ENCODE measurements around the gene TRIM31.
"Not testable (repeated sequence)": the region's sequence is repeated elsewhere in the genome, so short reads cannot be mapped to it uniquely, and the experiment has no call there.

Gene TRIM31

DNA sequence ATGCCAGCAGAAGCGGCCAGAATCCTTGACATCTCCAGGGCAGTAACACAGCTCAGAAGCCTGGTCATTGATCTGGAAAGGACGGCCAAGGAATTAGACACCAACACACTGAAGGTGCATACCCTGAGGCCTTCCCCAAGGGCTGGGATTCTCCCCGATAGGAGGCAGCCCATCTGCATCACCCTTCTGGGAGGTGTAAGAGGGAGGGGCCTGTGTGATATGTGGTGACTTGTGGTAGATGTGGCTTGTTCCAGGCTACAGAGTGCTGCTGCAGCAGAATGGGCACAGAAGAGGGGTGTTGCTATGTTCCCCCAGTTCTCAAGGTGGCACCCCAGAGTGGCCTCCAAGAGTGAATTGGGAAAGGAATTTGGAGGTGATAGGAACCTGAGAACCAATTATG is 34.2 kb upstream of the TRIM31 start:
- Histone ChIP-seq H3K27ac (ENCODE audit: low read depth, low read length, severe bottlenecking) (no peak overlapping the region), H3K9me3 (ENCODE audit: control insufficient read depth, low read length) (no peaks in the 10 kb centered on the region), H3K4me1 (ENCODE audit: control insufficient read depth, insufficient read depth, low read length, poor library complexity, severe bottlenecking) (no peaks in the 10 kb centered on the region), H3K4me3 (ENCODE audit: extremely low read depth, insufficient read depth, low read length, poor library complexity, severe bottlenecking) (no peak overlapping the region), H3K36me3 (ENCODE audit: control insufficient read depth, insufficient read depth, low read length) (no peaks in the 10 kb centered on the region)
- 90 to 92% methylated on average over 2 of the region's 3 CpGs for WGBS, 2 experiments (ENCODE audit: insufficient coverage in 2 of 2)

GRCh38 chr6:30145818-30146217 is 32.9 kb upstream of the TRIM31 start:
- H3K27ac ChIP-seq (ENCODE audit: low read depth, low read length, severe bottlenecking), result no peak overlapping the region
- no peaks in the 10 kb centered on the region for H3K9me3 ChIP-seq (ENCODE audit: control insufficient read depth, low read length)
- H3K4me3 ChIP-seq (ENCODE audit: extremely low read depth, insufficient read depth, low read length, poor library complexity, severe bottlenecking), result no peak overlapping the region
- H3K4me1 ChIP-seq (ENCODE audit: control insufficient read depth, insufficient read depth, low read length, poor library complexity, severe bottlenecking), result no peaks in the 10 kb centered on the region
- H3K36me3 ChIP-seq (ENCODE audit: control insufficient read depth, insufficient read depth, low read length), result no peaks in the 10 kb centered on the region
- 48 to 59% methylated on average over 6 to 7 of the region's 7 CpGs for WGBS, 2 experiments (ENCODE audit: insufficient coverage in 2 of 2)

DNA sequence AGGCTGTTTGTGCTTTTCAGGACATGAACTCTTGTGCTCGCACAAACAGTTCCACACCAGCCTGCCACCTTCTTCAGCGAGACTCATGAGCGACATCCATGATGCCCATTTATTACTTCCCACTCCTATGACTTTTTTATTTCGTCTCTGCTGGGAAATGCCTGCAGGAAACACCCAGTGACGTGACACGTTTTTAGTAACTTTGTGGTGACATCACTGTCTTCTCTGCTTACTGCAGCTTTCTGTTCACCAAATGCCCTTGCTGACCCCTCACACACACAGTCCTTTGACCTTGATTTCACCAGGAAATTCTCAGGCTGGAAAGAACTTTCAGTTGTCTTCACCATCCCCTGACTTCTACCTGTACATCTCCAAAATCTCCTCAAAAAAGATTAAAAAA is 31.9 kb upstream of the TRIM31 start:
- WGBS, 2 experiments (ENCODE audit: insufficient coverage in 2 of 2), result 82 to 91% methylated on average over 4 to 6 of the region's 6 CpGs

GRCh38 chr6:30143780-30144179 is 30.9 kb upstream of the TRIM31 start:
- WGBS, 2 experiments (ENCODE audit: insufficient coverage in 2 of 2), result 64 to 86% methylated on average over 2 of the region's 2 CpGs
- no peaks in the 10 kb centered on the region for H3K36me3 ChIP-seq (ENCODE audit: control insufficient read depth, insufficient read depth, low read length)
- H3K27ac ChIP-seq (ENCODE audit: low read depth, low read length, severe bottlenecking), result no peak overlapping the region
- no peaks in the 10 kb centered on the region for H3K9me3 ChIP-seq (ENCODE audit: control insufficient read depth, low read length)
- H3K4me3 ChIP-seq (ENCODE audit: extremely low read depth, insufficient read depth, low read length, poor library complexity, severe bottlenecking), result no peak overlapping the region
- no peaks in the 10 kb centered on the region for H3K4me1 ChIP-seq (ENCODE audit: control insufficient read depth, insufficient read depth, low read length, poor library complexity, severe bottlenecking)

More for the DNA sequence above, 31.9 kb upstream of the TRIM31 start:
- Histone ChIP-seq H3K9me3 (ENCODE audit: control insufficient read depth, low read length) (no peaks in the 10 kb centered on the region), H3K36me3 (ENCODE audit: control insufficient read depth, insufficient read depth, low read length) (no peaks in the 10 kb centered on the region), H3K27ac (ENCODE audit: low read depth, low read length, severe bottlenecking) (no peak overlapping the region), H3K4me3 (ENCODE audit: extremely low read depth, insufficient read depth, low read length, poor library complexity, severe bottlenecking) (no peak overlapping the region), H3K4me1 (ENCODE audit: control insufficient read depth, insufficient read depth, low read length, poor library complexity, severe bottlenecking) (no peaks in the 10 kb centered on the region)

GRCh38 chr6:30142665-30143064 is 29.8 kb upstream of the TRIM31 start:
- whole genome bisulfite sequencing, 2 experiments (ENCODE audit: insufficient coverage in 2 of 2), result no CpG with 5 or more reads among the region's 3 CpGs
- no peak overlapping the region for H3K4me3 ChIP-seq (ENCODE audit: extremely low read depth, insufficient read depth, low read length, poor library complexity, severe bottlenecking)
- no peak overlapping the region for H3K27ac ChIP-seq (ENCODE audit: low read depth, low read length, severe bottlenecking)
- no peaks in the 10 kb centered on the region for H3K36me3 ChIP-seq (ENCODE audit: control insufficient read depth, insufficient read depth, low read length)
- H3K4me1 ChIP-seq (ENCODE audit: control insufficient read depth, insufficient read depth, low read length, poor library complexity, severe bottlenecking), result no peaks in the 10 kb centered on the region
- H3K9me3 ChIP-seq (ENCODE audit: control insufficient read depth, low read length), result no peaks in the 10 kb centered on the region

DNA sequence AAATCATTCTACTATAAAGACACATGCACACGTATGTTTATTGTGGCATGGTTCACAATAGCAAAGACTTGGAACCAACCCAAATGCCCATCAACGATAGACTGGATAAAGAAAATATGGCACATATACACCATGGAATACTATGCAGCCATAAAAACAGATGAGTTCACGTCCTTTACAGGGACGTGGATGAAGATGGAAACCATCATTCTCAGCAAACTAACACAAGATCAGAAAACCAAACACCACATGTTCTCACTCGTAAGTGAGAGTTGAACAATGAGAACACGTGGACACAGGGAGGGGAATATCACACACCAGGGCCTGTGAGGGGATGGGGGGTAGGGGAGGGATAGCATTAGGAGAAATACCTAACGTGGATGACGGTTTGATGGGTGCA is 27.4 kb upstream of the TRIM31 start:
- 53 to 54% methylated on average over 2 to 4 of the region's 8 CpGs for WGBS, 2 experiments (ENCODE audit: insufficient coverage in 2 of 2)
- not testable (repeated sequence) for H3K27ac ChIP-seq (ENCODE audit: low read depth, low read length, severe bottlenecking); H3K4me3 ChIP-seq (ENCODE audit: extremely low read depth, insufficient read depth, low read length, poor library complexity, severe bottlenecking); H3K4me1 ChIP-seq (ENCODE audit: control insufficient read depth, insufficient read depth, low read length, poor library complexity, severe bottlenecking); H3K9me3 ChIP-seq (ENCODE audit: control insufficient read depth, low read length); H3K36me3 ChIP-seq (ENCODE audit: control insufficient read depth, insufficient read depth, low read length)

- Histone ChIP-seq H3K4me3 (ENCODE audit: extremely low read depth, insufficient read depth, low read length, poor library complexity, severe bottlenecking) (no peak overlapping the region), H3K9me3 (ENCODE audit: control insufficient read depth, low read length) (no peaks in the 10 kb centered on the region), H3K27ac (ENCODE audit: low read depth, low read length, severe bottlenecking) (no peak overlapping the region), H3K4me1 (ENCODE audit: control insufficient read depth, insufficient read depth, low read length, poor library complexity, severe bottlenecking) (no peaks in the 10 kb centered on the region), H3K36me3 (ENCODE audit: control insufficient read depth, insufficient read depth, low read length) (no peaks in the 10 kb centered on the region)
- WGBS, 2 experiments (ENCODE audit: insufficient coverage in 2 of 2), result 79 to 87% methylated on average over 9 to 10 of the region's 11 CpGs
Measured at GRCh38 chr6:30136570-30137286, 23.8 kb upstream of the TRIM31 start.

DNA sequence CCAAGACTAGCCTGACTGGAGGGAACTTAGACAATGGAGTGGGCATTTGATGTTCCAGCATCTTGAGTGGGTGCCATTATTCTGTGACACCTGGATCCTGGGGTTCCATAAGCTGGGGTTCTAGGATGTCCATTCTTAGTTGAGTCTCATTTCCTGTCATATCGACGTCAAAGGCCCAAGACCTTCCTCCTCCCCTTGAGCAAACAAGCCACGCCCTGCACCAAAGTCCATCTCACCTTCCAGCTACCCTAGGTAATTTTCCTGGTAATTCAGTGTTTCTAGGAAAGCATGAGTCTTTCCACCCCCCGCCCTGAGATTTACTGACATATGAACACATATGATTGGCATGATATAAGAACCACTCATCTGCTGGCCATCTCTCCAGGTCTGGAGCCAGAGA is 22.9 kb upstream of the TRIM31 start, which contains the start of gene TRIM40:
Gene TRIM40, plus strand, starts transcription at position 384 of the 400 bp plus-strand sequence. CDS start 897 bp downstream, outside the sequence.
- WGBS, 2 experiments (ENCODE audit: insufficient coverage in 2 of 2), result 90 to 92% methylated on average over 2 of the region's 4 CpGs
- no peak within 1 kb of the TSS for H3K27ac ChIP-seq (ENCODE audit: low read depth, low read length, severe bottlenecking)

GRCh38 chr6:30135147-30135546 is 22.3 kb upstream of the TRIM31 start:
- no peak overlapping the region for H3K27ac ChIP-seq (ENCODE audit: low read depth, low read length, severe bottlenecking)
- H3K4me3 ChIP-seq (ENCODE audit: extremely low read depth, insufficient read depth, low read length, poor library complexity, severe bottlenecking), result no peak overlapping the region
- no peaks in the 10 kb centered on the region for H3K9me3 ChIP-seq (ENCODE audit: control insufficient read depth, low read length)
- no peaks in the 10 kb centered on the region for H3K36me3 ChIP-seq (ENCODE audit: control insufficient read depth, insufficient read depth, low read length)
- H3K4me1 ChIP-seq (ENCODE audit: control insufficient read depth, insufficient read depth, low read length, poor library complexity, severe bottlenecking), result no peaks in the 10 kb centered on the region
- 80% methylated on average over 1 of the region's 2 CpGs; no CpG with 5 or more reads in 1 of the 2 experiments for WGBS, 2 experiments (ENCODE audit: insufficient coverage in 2 of 2)

More for the DNA sequence above, 22.9 kb upstream of the TRIM31 start, which contains the start of gene TRIM40:
- H3K36me3 ChIP-seq (ENCODE audit: control insufficient read depth, insufficient read depth, low read length), result no peaks in the 10 kb centered on the region
- H3K4me3 ChIP-seq (ENCODE audit: extremely low read depth, insufficient read depth, low read length, poor library complexity, severe bottlenecking), result no peak within 1 kb of the TSS
- H3K9me3 ChIP-seq (ENCODE audit: control insufficient read depth, low read length), result no peaks in the 10 kb centered on the region
- H3K4me1 ChIP-seq (ENCODE audit: control insufficient read depth, insufficient read depth, low read length, poor library complexity, severe bottlenecking), result no peaks in the 10 kb centered on the region

- H3K9me3 ChIP-seq (ENCODE audit: control insufficient read depth, low read length), result no peaks in the 10 kb centered on the region
- no peaks in the 10 kb centered on the region for H3K36me3 ChIP-seq (ENCODE audit: control insufficient read depth, insufficient read depth, low read length)
- H3K4me1 ChIP-seq (ENCODE audit: control insufficient read depth, insufficient read depth, low read length, poor library complexity, severe bottlenecking), result peaks cover 5% of the 10 kb centered on the region
- H3K4me3 ChIP-seq (ENCODE audit: extremely low read depth, insufficient read depth, low read length, poor library complexity, severe bottlenecking), result no peak overlapping the region
- no peak overlapping the region for H3K27ac ChIP-seq (ENCODE audit: low read depth, low read length, severe bottlenecking)
- 88% methylated on average over 2 of the region's 2 CpGs; no CpG with 5 or more reads in 1 of the 2 experiments for WGBS, 2 experiments (ENCODE audit: insufficient coverage in 2 of 2)
Measured at GRCh38 chr6:30131947-30132497, 19.1 kb upstream of the TRIM31 start.

Data from mesodermal cell (in vitro differentiated cells).